Measurements from ENCODE around the gene SPECC1L.
A peak's percentile ranks its signal among the peaks of the same experiment; 100 is the strongest.
"Not testable (repeated sequence)": the region's sequence is repeated elsewhere in the genome, so short reads cannot be mapped to it uniquely, and the experiment has no call there.

SPECC1L gene

GRCh38 chr22:24247564-24248344 is 22.9 kb upstream of the SPECC1L start:
- DNase-seq = peak; percentile 58 to 65

GRCh38 chr22:24248611-24249010 is 22.0 kb upstream of the SPECC1L start:
- DNase-seq = not testable (repeated sequence)

- not testable (repeated sequence) for DNase-seq
Observed at GRCh38 chr22:24249413-24249812, 21.2 kb upstream of the SPECC1L start.

- not testable (repeated sequence) for DNase-seq
Observed at GRCh38 chr22:24251286-24251685, 19.3 kb upstream of the SPECC1L start.

DNA sequence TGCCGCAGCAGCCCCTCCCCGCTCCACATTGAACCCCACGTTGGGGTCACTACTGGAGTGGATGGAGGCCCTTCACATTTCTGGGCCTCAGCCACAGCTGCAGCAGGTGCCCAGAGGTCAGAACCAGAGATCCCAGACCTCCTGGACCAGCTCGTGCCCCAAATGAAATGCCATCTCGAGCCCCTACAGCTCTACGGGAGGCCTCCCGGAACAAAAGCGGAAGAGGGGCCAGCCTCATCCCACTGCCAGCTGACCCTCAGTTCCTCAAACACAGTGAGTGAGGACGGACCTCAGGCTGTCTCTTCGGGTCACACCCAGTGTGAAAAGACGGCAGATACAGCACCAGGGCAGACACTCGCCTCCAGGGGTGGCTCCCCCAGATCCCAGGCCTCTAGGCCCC is 17.5 kb upstream of the SPECC1L start:
- not testable (repeated sequence) for DNase-seq

GRCh38 chr22:24256136-24256535 is 14.5 kb upstream of the SPECC1L start:
- DNase-seq = not testable (repeated sequence)

- DNase-seq = not testable (repeated sequence)
Observed at GRCh38 chr22:24256736-24257135, 13.9 kb upstream of the SPECC1L start.

- DNase-seq = not testable (repeated sequence)
Observed at GRCh38 chr22:24259459-24259858, 11.2 kb upstream of the SPECC1L start.

GRCh38 chr22:24262185-24262749 is 8.4 kb upstream of the SPECC1L start:
- not testable (repeated sequence) for DNase-seq

GRCh38 chr22:24263479-24263878 is 7.2 kb upstream of the SPECC1L start:
- DNase-seq = not testable (repeated sequence)

- not testable (repeated sequence) for DNase-seq
Observed at GRCh38 chr22:24264329-24264896, 6.2 kb upstream of the SPECC1L start.

- DNase-seq = no peak
Observed at GRCh38 chr22:24265734-24266133, 4.9 kb upstream of the SPECC1L start.

- not testable (repeated sequence) for DNase-seq
Observed at GRCh38 chr22:24266495-24266894, 4.1 kb upstream of the SPECC1L start.

GRCh38 chr22:24271386-24271854 is 789 bp downstream of the SPECC1L start:
- no peak for DNase-seq

GRCh38 chr22:24273031-24273430 is 2.4 kb downstream of the SPECC1L start:
- DNase-seq = not testable (repeated sequence)

- not testable (repeated sequence) for DNase-seq
Observed at GRCh38 chr22:24273906-24274305, 3.3 kb downstream of the SPECC1L start.

DNA sequence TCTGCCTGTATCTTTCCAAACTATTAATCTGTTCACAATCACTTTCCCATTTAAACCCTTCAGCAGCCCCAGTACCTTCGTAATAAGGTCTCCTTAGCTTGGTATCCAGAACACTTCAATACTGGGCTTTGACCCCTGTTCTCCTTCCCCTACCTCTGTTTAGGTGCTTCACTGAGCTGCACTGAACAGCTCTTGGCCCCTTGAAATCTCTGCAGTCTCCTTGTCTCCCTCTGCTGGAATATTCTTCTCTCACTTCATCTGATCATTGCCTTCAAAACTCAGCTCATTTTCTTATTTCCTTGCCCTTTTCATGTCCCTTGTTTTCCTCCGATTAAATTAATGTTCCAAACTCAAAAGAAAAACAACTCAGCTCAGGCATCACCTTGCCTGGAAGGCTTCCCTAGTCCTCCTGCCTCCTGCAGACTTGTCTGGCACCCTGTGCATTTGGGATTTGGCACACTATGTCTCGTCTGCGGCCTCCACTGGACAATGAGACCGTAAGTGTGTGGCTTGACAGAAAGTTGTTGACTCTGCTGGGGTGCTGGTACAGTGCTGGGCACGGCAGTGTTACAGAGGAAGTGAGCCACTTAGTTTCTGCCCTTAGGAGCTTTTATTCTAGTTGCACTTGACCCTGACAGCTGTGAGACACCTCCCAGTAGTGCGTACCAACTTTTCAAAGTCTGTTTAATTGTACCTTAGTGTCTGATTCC is 4.2 kb downstream of the SPECC1L start:
- not testable (repeated sequence) for DNase-seq

- not testable (repeated sequence) for DNase-seq
Observed at GRCh38 chr22:24280363-24280762, 9.7 kb downstream of the SPECC1L start.

GRCh38 chr22:24282401-24282800 is 11.8 kb downstream of the SPECC1L start:
- no peak for DNase-seq

DNA sequence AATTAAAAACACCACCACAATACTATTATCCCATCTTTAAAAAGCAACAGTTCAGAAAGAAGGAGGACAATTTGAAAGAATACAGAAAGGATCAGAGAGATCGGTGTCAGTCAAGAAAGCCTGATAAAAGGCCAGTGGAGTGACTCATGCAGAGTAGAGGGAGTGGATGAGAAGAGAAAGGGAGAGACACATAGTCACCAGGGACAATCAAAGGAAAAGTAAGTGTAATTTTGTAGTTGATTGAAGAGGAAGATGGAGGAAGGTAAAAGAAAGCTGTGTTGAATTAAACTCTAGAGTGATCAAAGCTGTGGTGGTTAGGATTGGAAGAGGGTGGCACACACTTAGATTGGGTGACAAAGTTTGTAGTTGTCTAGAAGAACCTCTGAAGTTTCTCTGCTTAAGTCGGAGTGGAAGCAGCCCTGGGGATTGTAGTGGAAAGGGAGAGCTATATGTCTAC is 14.1 kb downstream of the SPECC1L start:
- no peak for DNase-seq

DNA sequence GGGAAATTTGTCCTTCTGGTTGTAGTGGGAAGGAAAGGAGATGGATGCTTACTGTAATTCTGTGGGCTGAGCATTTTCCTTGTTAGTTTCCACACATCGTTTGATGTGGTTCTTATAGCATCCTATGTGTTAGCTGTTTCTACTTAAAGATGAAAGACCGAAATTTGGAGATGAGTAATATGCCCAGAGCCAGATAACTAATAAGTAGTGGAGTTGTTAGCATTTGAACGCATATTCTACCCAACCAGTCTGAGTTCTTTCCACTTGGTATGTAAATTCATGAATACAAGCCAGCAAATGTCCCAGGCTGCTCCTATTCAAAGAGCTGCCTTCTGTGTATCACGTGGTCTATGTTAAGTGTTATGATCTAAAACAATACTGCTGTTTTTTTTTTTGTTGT is 14.6 kb downstream of the SPECC1L start:
- no peak for DNase-seq

DNA sequence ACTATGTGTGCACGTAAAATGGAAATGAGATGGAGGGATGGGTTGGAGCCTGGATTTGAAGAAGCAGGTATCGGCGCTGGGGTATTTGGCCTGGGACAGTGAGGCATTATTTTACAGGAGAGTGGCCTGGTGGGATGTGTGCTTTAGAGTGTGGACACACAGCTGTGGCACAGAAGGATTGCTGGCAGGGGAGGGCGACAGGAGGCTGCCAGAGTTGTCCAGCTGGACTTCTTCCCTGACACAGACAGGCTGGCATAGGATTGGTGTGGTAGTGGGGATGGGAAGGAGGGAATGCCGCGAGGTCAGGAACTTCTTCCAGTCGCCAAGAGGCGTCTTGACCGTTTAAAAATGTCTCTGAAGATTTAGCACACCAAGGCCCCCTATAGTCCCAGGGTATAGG is 16.6 kb downstream of the SPECC1L start:
- not testable (repeated sequence) for DNase-seq

GRCh38 chr22:24287801-24288200 is 17.2 kb downstream of the SPECC1L start:
- not testable (repeated sequence) for DNase-seq
